Stimulated activated CD8-positive, alpha-beta memory T cell treated with anti-CD3 and anti-CD28 coated beads, Interleukin-4, amount 100 ng/mL, for 1 hour (primary cell): ENCODE results near the gene MCTP2.

Experiments
- DNase-seq, 2 donors: peaks; one replicate each; pipeline ENCODE4 v3.0.0-alpha.2; 2020; ENCODE audit warnings: low read depth in 2 of 2, low spot score in 1 of 2

Gene MCTP2

GRCh38 chr15:94263341-94264273 is 32.2 kb downstream of the MCTP2 start:
- DNase-seq = no peak

- DNase-seq = no peak
These were observed 33.6 kb downstream of the MCTP2 start for GRCh38 chr15:94265009-94265408.

- DNase-seq = no peak
These were observed 34.6 kb downstream of the MCTP2 start for GRCh38 chr15:94265982-94266381.

- no peak for DNase-seq
These were observed 35.4 kb downstream of the MCTP2 start for GRCh38 chr15:94266789-94267188.

GRCh38 chr15:94269954-94270353 is 38.6 kb downstream of the MCTP2 start:
- DNase-seq = no peak

GRCh38 chr15:94270570-94270969 is 39.2 kb downstream of the MCTP2 start:
- DNase-seq = no peak

- no peak for DNase-seq
These were observed 41.0 kb downstream of the MCTP2 start for GRCh38 chr15:94272251-94272898.

GRCh38 chr15:94273826-94274225 is 42.5 kb downstream of the MCTP2 start:
- no peak for DNase-seq

- no peak for DNase-seq
These were observed 43.4 kb downstream of the MCTP2 start for GRCh38 chr15:94274745-94275144.

- DNase-seq = no peak
These were observed 46.1 kb downstream of the MCTP2 start for GRCh38 chr15:94277485-94277884.

GRCh38 chr15:94279736-94280135 is 48.4 kb downstream of the MCTP2 start:
- DNase-seq = no peak

GRCh38 chr15:94280301-94280700 is 48.9 kb downstream of the MCTP2 start:
- no peak for DNase-seq

GRCh38 chr15:94282269-94283250 is 51.2 kb downstream of the MCTP2 start:
- DNase-seq = no peak

- no peak for DNase-seq
These were observed 55.2 kb downstream of the MCTP2 start for GRCh38 chr15:94286583-94286982.

GRCh38 chr15:94287794-94288246 is 56.5 kb downstream of the MCTP2 start:
- DNase-seq = no peak

GRCh38 chr15:94290730-94291129 is 59.4 kb downstream of the MCTP2 start:
- no peak for DNase-seq

- DNase-seq = no peak
These were observed 62.3 kb downstream of the MCTP2 start for GRCh38 chr15:94293411-94294402.

- no peak for DNase-seq
These were observed 63.2 kb downstream of the MCTP2 start for GRCh38 chr15:94294556-94294955.

- DNase-seq = no peak
These were observed 63.9 kb downstream of the MCTP2 start for GRCh38 chr15:94295275-94295674.

- DNase-seq = no peak
These were observed 65.4 kb downstream of the MCTP2 start for GRCh38 chr15:94296717-94297116.
